GM19397 (cell line): Measurements from ENCODE around the gene TFIP11.

Source experiments
- ATAC-seq: cut with Tn5 transposase; IDR thresholded peaks from one replicate; pipeline ENCODE4 v1.9.1; 2021; ENCODE audit warnings: mild to moderate bottlenecking, moderate library complexity; ENCODE audit not compliant: unreplicated experiment

TFIP11 gene

GRCh38 chr22:26450453-26451185 is 61.7 kb downstream of the TFIP11 start:
- ATAC-seq = no peak

DNA sequence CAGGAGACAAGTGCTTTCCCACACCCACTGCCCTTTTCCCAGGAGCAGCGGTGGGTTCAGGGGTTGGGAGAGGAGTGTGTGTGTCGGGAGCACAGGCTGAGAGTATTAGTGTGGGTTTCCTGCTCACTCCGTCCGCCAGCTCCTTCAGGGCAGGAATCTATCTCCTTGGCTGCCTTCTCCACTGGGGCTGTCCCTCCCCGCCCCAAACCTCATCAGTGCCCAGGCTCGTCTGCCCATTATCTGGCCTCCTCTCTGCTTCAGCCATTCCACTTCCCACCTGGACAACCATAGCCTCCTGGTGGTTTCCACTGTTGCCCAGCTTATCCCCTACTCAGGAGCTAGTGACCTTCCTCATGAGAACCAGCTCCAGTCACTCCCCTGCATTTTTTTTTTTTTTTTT is 63.3 kb downstream of the TFIP11 start:
- ATAC-seq = no peak

DNA sequence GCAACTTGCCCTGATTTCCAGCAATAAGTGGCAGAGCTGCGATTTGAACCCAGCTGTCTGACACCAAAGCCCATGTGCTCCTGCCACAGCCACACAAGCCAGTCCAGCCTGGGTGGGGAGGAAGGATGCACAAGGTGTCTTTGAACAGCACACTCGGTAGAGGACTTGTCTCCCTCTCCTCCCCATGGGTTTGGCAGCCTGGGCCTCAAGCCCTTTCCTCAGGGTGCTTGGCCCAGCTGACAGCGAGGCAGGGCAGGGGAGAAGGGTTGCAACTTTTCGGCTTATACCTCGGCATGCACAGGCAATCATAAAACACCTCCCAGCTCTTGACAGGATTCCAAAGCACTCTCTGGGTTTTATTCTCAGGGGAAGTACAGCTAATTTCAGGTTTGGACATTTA is 63.9 kb downstream of the TFIP11 start:
- no peak for ATAC-seq

DNA sequence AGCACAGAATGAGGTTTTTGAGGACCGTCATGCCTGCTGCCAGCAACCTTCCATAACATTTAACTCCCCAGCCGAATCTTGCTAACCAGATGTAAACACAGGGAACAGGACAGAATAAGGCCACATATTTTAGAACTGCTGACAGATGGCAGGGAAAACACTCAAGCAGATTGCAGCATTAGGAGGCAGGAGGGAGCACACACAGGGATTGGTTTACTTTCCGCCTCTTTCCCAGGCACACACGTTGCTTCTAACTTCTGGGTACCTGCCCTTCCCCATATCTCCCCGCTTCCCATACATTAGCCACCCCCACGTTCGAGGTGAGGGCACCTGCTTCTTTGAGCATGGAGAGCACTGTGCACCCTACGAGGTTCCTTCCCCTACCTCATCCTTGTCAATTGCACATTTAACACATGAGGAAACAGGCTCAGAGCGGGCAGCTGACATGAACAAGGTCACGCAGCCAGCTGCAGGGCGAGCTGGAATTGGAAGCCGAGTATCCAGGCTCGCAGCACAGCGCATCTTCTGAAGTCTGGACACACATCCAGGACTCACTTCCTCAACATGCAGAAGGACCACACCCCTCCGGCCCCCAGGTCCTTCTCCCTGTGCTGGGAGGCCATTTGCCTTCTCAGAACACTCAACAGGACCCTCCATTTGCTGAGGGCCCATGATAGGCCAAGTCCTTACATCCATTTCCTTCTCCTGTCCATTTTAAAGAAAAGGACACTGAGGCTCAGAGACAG is 64.5 kb downstream of the TFIP11 start:
- ATAC-seq = no peak

DNA sequence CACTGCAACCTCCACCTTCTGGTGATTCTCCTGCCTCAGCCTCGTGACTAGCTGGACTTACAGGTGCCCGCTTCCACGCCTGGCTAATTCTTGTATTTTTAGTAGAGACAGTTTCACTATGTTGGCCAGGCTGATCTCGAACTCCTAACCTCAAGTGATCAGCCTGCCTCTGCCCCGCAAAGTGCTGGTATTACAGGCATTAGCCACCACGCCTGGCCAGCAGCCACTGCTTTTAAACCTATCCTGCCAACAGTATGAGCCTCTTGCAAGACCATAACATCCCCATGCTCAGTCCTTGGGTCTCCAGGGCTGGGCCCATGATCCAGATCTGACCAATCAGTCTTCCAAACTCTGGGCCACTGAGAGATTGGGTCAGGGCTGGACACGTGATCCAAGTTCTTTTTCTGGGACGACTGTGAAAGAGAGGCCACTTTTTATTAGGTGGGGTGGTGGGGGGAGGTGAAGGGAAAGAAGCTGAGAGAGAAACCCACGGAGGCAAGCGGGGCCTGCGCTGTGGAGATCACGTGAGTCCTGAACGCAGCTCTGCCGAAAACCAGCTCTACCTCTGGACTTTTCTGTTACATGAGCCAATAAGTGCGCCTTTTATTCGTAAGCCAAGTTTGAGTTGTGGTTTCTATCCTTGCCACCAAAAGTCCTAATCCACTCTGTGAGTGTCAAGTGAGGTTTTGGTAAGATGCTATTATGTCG is 65.3 kb downstream of the TFIP11 start:
- no peak for ATAC-seq

DNA sequence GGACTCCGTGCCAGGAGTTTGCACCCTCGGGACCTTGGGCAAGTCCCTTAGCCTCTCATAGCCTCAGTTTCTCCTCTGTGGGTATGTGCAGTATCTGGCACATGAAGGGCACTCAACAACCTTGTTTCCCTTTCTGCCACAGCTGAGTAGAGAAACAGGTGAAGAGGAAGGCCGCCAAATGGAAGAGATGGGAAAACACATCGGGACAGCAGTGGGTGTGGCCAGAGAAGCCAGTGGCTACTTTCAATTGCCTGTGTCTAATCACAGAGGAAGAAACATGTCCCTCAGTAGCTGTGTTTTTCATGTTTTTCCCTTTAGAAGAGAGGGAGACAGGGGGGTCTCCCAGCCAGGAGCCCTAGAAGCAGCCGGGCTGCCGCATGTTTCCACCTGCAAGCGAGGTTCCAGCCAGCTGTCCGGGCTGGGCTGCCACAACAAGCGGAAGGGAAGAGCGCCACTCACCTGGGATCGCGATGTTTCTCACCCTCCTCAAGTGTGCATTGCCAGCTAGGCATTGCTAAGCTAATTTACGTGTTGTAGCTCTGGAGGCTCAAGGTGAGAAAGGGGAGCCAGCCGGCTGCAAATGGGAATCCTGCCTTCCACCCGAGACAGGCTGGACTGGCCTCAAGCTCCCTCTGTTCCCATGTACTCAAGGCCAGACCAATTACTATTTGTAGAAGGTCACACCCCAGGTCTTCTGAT is 66.5 kb downstream of the TFIP11 start:
- ATAC-seq = no peak

DNA sequence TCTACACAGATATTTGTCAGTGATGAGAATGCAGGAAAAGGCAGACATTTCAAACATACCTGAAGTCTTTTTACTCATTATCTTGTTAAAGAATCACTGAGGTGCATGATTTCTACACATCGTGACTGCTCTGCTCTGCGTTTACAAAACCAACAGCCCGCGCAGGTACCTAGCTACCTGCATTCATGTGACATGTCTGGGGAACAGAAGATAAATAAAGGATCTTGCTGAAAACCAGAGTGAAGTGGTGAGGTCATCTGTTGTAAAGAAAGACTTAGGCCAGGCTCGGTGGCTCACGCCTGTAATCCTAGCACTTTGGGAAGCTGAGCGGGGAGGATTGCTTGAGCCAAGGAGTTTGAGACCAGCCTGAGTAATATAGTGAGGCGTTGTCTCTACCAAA is 67.5 kb downstream of the TFIP11 start:
- no peak for ATAC-seq

- no peak for ATAC-seq
Observed at GRCh38 chr22:26443901-26444690, 68.2 kb downstream of the TFIP11 start.

DNA sequence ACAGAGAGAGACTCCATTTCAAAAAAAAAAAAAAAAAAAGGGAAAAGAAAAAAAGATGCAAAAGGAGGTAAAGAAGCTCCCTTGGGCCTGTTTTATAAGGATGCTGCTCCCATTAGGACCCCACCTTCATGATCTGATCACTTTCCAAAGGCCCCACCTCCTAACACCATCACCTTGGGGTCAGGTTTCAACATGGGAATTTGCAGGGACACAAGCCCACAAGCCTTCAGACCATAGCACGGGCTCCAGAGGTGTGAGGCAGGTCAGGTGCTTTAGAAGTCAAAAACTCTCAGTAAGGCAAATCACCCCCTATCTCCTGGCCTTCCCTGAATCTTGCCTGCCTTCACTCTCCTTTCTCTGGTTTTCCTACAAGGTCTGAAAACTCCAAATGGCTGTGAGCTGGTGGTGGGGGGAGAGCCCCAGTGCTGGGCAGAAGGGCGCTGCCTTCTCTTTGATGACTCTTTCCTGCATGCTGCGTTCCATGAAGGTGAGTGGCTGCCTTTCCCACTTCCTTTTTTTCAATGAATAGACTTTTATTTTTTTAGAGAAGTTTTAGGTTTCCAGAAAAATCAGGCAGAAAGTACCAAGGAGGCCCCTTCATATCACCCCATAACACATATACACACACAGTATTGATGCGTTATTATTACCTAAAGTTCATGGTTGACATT is 70.1 kb downstream of the TFIP11 start:
- ATAC-seq = no peak
